Measurements from ENCODE around the gene IGFL4.

- TF ChIP-seq POLR2AphosphoS5 (IDR thresholded peaks at IDR 0.05) (no peak), EP300 (IDR thresholded peaks at IDR 0.05) (no peak), CTCF (IDR thresholded peaks at IDR 0.05) (no peak)
Observed at GRCh38 chr19:46063201-46063600, 22.4 kb upstream of the IGFL4 start.
